HG03571 (cell line): ENCODE data around the gene TMEM125.

Experiments used
- ATAC-seq: cut with Tn5 transposase; IDR thresholded peaks from one replicate; pipeline ENCODE4 v1.9.1; 2021; ENCODE audit not compliant: unreplicated experiment

TMEM125 gene

GRCh38 chr1:43246466-43247213, 23.1 kb upstream of the TMEM125 start:
- ATAC-seq = no peak

DNA sequence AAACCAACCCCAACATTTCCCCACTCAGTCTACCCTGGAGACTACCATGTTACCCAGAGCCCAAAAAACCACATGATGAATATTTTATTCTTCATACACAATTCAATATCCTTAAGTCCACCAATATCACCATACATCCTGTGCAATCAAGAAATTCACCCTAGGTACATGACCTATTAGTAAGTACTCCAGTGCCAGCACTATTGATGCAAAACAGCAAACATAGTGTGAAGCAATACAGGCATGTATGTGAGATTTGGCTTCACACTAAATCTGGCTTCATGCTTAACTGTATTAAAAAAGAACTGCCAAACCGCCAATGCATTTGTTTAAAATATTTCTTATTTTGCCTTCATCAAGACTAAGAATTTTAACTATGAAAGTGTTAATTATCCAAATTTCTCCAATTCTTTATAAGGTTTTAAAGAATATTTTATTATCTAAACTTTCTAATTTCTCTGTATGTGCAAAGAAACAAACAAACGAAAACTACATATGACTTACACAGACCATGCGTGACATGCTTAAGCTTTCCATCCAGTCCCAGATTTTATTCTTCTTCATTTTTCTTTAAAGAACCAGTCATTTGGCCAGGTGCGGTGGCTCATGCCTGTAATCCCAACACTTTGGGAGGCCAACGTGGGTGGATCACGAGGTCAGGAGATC, 22.4 kb upstream of the TMEM125 start:
- ATAC-seq = no peak

GRCh38 chr1:43250351-43250761, 19.4 kb upstream of the TMEM125 start:
- ATAC-seq = no peak

- ATAC-seq = no peak
These were observed 18.8 kb upstream of the TMEM125 start for GRCh38 chr1:43251024-43251423.

- no peak for ATAC-seq
These were observed 17.6 kb upstream of the TMEM125 start for GRCh38 chr1:43252225-43252624.

- ATAC-seq = no peak
These were observed 16.6 kb upstream of the TMEM125 start for GRCh38 chr1:43253173-43253572.

- ATAC-seq = no peak
These were observed 15.9 kb upstream of the TMEM125 start for GRCh38 chr1:43253876-43254275.

GRCh38 chr1:43255438-43256210, 14.2 kb upstream of the TMEM125 start:
- ATAC-seq = no peak

DNA sequence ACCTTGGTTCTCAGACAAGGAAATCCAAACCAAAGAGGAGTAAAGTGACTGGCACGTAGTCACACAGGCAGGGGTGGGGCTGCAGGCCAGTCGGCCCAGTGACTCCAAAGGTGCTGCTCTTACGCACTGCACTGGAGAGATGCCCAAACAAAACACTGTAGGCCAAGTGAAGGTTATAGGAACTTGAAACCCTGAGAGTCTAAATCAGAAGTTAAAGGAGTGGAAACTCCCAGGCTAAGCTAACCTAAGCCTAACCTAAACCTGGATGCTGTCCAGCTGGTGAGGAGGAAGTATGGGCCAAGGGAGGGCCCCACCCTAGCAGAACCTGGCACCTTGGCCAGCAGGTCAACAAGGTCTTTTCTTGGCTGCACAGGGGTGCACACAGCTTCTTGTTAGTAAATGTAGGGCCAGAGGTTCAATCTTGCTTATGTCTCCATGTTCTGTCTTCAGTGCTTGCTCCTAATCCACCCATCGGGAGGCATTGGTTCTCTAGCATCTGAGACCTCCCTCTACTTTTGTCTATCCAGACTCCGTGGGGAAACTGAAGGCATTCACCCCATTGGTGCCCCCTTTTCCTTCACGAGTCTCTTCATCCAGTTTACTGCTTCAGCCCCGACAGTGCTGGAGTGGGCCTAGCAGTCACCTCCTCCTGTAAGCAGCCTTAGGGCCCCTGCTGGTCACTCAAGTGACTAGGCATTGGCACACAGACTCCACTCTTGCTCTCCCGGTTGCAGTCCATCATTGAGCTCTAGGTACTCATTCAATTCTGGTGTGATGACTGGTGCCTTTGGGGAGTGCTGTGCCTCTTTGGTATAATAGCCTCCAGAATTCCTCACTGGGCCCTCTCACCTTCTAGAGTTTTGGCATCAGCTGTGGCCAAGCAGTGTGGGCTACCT, 12.9 kb upstream of the TMEM125 start:
- no peak for ATAC-seq

- ATAC-seq = no peak
These were observed 11.4 kb upstream of the TMEM125 start for GRCh38 chr1:43258370-43258769.

DNA sequence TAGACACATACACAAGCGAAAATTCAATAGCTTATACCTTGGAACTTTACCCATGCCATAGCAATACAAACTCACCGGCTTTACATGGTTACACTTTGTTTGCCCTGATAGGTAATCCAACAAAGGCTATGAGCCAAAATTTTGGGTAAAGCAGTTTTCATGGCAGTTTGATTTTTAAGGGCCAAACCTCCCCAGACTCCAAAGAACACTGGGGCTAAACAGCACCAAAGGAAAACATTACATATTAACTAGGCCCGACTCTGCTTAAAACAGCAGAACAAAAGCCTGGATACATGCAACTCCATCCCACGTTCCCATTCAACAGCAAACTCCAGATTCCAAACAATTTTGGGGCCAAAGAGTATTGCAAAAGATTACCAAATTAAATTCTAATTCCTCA, 4.4 kb upstream of the TMEM125 start:
- ATAC-seq = no peak

DNA sequence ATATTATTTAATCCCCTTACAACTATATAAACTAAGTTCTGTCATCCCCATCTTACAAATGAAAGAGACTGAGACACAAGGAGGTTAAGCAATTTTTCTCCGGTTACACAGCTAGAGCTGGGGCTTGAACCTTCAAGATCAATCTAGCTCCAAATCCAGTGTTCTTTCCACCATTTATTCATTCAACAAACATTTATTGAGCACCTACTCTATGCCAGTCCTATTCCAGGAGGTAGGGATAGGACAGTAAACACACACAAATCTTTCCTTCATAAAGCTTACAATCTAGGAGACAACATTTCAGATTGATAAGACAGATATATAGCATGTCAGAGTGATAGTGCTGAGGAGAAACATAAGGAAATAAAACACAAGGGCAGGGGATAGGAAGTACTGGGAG, 2.9 kb upstream of the TMEM125 start:
- no peak for ATAC-seq

- ATAC-seq = no peak
These were observed 2.4 kb upstream of the TMEM125 start for GRCh38 chr1:43267291-43267805.

DNA sequence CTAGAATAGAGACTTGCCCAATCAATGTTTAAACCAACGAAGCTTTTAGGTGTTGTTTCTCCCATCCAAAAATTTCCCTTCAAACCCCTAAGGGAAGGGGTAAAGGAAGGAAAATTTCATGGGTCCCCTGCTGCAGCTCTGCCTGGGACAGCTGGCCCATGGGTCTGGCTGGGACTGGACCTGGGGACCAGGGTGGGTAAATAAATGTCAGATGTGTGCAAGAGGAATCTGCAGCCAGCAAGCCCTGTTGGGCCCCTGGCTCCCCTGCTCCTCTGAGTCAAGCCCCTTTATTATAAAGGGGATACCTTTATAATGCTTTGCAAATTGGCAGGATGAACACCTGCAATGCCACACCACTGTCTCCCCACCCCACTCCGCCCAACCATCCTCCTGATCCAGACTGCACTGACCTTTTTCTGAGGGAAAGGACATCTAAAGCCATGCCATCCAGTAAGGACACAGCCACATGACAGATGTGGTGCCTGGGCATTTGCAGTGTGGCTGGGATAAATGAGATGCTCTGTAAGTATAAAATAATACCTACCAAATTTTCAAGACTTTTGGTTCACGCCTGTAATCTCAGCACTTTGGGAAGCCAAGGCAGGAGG, 1.9 kb upstream of the TMEM125 start:
- ATAC-seq = no peak

GRCh38 chr1:43270421-43271095, 775 bp downstream of the TMEM125 start:
- no peak for ATAC-seq

DNA sequence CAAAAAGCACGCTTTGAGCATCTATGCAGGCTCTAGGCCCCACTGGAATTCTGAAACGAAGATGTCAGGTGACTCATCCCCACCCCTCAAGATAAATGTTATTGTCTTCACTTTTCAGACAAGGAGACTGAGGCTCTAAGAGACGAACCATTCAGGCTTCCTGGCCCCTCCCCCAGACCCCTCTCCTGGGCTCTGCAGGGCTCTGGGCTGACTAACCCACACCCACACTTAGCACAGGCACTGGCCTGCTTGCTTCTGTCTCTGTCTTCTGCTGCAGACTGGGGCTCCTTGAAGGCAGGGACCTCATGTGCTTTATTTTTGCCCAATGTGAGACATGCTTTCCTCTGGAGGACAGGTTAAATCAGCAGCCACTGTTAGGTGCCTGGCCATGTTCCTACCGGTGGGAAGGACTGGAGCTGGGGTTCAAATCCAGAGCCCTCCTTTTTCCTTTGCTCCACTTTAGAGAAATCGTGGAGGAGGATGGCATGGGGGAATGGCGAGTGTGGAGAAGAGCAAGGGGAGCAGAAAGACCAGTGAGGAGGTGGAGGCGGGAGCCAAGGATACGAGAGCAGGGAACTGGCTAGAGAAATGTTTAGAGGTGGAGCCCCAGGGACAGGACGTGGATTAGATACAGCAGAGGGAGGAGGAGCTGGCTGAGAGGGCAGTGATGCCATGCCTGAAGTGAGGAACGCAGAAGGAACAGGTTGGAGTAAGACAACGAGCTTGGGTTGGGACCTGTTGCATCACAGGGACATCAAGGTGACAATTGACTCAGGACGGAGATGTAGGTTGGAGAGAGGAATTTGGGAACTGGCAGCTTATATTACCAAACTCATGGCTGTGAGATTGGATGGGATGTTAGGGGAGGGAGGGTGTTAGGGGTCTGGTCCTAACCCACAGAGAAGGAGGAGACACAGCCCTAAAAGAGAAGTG, 1.7 kb downstream of the TMEM125 start:
- ATAC-seq = no peak

DNA sequence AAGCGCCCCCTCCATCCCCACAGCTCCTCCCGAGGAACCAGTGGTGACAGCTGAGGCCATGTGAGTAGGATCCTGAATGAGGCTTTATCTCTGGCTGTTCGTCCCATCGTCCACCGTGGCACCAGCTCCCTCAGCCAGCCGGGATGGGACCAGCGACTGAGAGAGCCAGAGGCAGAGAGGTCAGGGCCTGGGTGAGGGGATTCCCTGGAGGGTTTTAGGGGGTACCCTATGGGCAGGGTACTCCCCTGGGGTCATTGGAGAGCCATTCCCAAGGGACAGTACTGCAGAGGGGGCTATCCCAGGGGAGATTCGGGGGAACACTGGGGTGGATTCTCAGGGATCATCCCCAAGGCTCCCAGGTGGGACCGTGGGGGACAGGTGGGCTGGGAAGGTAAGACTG, 2.4 kb downstream of the TMEM125 start:
- ATAC-seq = no peak
